Measurements from ENCODE around the gene ABCA10.

DNA sequence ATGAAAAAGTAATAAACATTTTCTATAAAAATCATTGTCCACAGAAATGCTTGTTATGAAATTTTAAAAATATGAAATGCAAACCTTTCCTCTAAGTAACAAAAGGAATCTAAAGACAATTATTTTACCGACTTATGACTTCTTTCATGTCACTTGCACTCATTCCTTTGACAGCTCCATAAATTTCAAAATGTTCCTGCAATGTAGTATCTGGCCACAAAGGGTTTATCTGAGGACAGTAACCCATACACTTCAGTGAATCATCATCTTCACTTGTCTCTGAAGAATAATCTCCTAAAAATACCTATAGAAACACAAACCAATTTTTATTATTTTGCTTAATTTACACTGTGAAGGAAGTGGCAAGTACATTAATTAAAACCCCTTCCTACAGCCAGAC is 25.6 kb upstream of the ABCA10 start:
- no peak for TF ChIP-seq EZH2 (IDR thresholded peaks at IDR 0.05; ENCODE audit: borderline replicate concordance, low read length)
- TF ChIP-seq, protein P1, sequence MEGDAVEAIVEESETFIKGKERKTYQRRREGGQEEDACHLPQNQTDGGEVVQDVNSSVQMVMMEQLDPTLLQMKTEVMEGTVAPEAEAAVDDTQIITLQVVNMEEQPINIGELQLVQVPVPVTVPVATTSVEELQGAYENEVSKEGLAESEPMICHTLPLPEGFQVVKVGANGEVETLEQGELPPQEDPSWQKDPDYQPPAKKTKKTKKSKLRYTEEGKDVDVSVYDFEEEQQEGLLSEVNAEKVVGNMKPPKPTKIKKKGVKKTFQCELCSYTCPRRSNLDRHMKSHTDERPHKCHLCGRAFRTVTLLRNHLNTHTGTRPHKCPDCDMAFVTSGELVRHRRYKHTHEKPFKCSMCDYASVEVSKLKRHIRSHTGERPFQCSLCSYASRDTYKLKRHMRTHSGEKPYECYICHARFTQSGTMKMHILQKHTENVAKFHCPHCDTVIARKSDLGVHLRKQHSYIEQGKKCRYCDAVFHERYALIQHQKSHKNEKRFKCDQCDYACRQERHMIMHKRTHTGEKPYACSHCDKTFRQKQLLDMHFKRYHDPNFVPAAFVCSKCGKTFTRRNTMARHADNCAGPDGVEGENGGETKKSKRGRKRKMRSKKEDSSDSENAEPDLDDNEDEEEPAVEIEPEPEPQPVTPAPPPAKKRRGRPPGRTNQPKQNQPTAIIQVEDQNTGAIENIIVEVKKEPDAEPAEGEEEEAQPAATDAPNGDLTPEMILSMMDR (IDR thresholded peaks at IDR 0.05; ENCODE audit: low read length): no peak

Measured in OCI-LY1 (cell line).